GM19463 (cell line): ENCODE measurements around the gene HOXA6.

ENCODE experiments used
- ATAC-seq: cut with Tn5 transposase; IDR thresholded peaks from one replicate; pipeline ENCODE4 v1.9.1; 2021; ENCODE audit warnings: mild to moderate bottlenecking, moderate library complexity; ENCODE audit not compliant: unreplicated experiment

HOXA6 gene

GRCh38 chr7:27112955-27113949, 34.3 kb downstream of the HOXA6 start:
- no peak for ATAC-seq

- ATAC-seq = no peak
Measured at GRCh38 chr7:27112361-27112760, 35.2 kb downstream of the HOXA6 start.

- ATAC-seq = no peak
Measured at GRCh38 chr7:27111751-27112277, 35.8 kb downstream of the HOXA6 start.

- ATAC-seq = no peak
Measured at GRCh38 chr7:27111042-27111750, 36.4 kb downstream of the HOXA6 start.

- ATAC-seq = no peak
Measured at GRCh38 chr7:27110186-27111031, 37.2 kb downstream of the HOXA6 start.

GRCh38 chr7:27109466-27110185, 37.9 kb downstream of the HOXA6 start:
- ATAC-seq = no peak

GRCh38 chr7:27108390-27109127, 39.0 kb downstream of the HOXA6 start:
- ATAC-seq = no peak

- ATAC-seq = no peak
Measured at GRCh38 chr7:27107391-27108381, 39.9 kb downstream of the HOXA6 start.

GRCh38 chr7:27106901-27107240, 40.7 kb downstream of the HOXA6 start:
- ATAC-seq = no peak

GRCh38 chr7:27106181-27106900, 41.2 kb downstream of the HOXA6 start:
- ATAC-seq = no peak

GRCh38 chr7:27105301-27106031, 42.1 kb downstream of the HOXA6 start:
- no peak for ATAC-seq

- ATAC-seq = no peak
Measured at GRCh38 chr7:27104341-27105058, 43.1 kb downstream of the HOXA6 start.

- ATAC-seq = no peak
Measured at GRCh38 chr7:27103489-27104226, 43.9 kb downstream of the HOXA6 start.

- ATAC-seq = no peak
Measured at GRCh38 chr7:27102581-27103442, 44.8 kb downstream of the HOXA6 start, which contains the start of gene HOXA2. TSS of gene HOXA2 (minus strand) at chr7:27102683. CDS start at chr7:27102500, 183 bp downstream.
